Loucy (cell line): ENCODE results near the gene CFAP43.

Experiments used
- H2AFZ ChIP-seq: fragments of 200-600 bp; sonication (generic); 2 replicates; pipeline ENCODE4 v1.6.0; 2016; ENCODE audit warnings: antibody characterized with exemption, mild to moderate bottlenecking, low read length, moderate library complexity
- H3F3A ChIP-seq: fragments of 200-600 bp; 2 replicates; pipeline ENCODE4 v1.6.0; 2016; ENCODE audit warnings: antibody characterized with exemption, low read depth, mild to moderate bottlenecking
- H3K27me3 ChIP-seq: fragments of 200-600 bp; sonication (generic); 2 replicates; pipeline ENCODE4 v1.6.1; 2014; ENCODE audit warnings: low read length, mild to moderate bottlenecking; ENCODE audit not compliant: insufficient read depth, poor library complexity, severe bottlenecking
- H3K36me3 ChIP-seq: fragments of 200-600 bp; sonication (generic); 2 replicates; pipeline ENCODE4 v1.6.1; 2016; ENCODE audit warnings: low read length; ENCODE audit not compliant: insufficient read depth
- H3K4me1 ChIP-seq: fragments of 200-600 bp; sonication (generic); 2 replicates; pipeline ENCODE4 v1.5.1; 2014; ENCODE audit warnings: low read length, mild to moderate bottlenecking; ENCODE audit not compliant: insufficient read depth, poor library complexity, severe bottlenecking
- H3K4me2 ChIP-seq: fragments of 200-600 bp; sonication (generic); 2 replicates; pipeline ENCODE4 v1.6.0; 2014; ENCODE audit warnings: antibody characterized with exemption, low read length, low read depth, mild to moderate bottlenecking; ENCODE audit not compliant: poor library complexity, severe bottlenecking
- H3K4me3 ChIP-seq: fragments of 200-600 bp; sonication (generic); 2 replicates; pipeline ENCODE4 v1.5.1; 2014; ENCODE audit warnings: low read length, mild to moderate bottlenecking, mixed read lengths; ENCODE audit not compliant: poor library complexity, severe bottlenecking
- H3K79me2 ChIP-seq: fragments of 200-600 bp; sonication (generic); 2 replicates; pipeline ENCODE4 v1.6.1; 2014; ENCODE audit warnings: low read length; ENCODE audit not compliant: insufficient read depth
- H3K9ac ChIP-seq: fragments of 200-600 bp; sonication (generic); 2 replicates; pipeline ENCODE4 v1.6.0; 2014; ENCODE audit warnings: mild to moderate bottlenecking, low read depth, low read length, moderate library complexity; ENCODE audit not compliant: poor library complexity, severe bottlenecking
- H3K9me2 ChIP-seq: fragments of 200-600 bp; sonication (generic); replicated peaks from 2 replicates; pipeline ENCODE4 v1.6.1; 2016; ENCODE audit warnings: low read depth, low read length, mixed read lengths
- H3K9me3 ChIP-seq: fragments of 200-600 bp; sonication (generic); 2 replicates; pipeline ENCODE4 v1.6.1; 2014; ENCODE audit warnings: mild to moderate bottlenecking, antibody characterized with exemption, low read length, low read depth; ENCODE audit not compliant: insufficient read depth
- H4K20me1 ChIP-seq: fragments of 200-600 bp; sonication (generic); 2 replicates; pipeline ENCODE4 v1.6.0; 2014; ENCODE audit warnings: antibody characterized with exemption, low read length, mild to moderate bottlenecking; ENCODE audit not compliant: insufficient read depth, poor library complexity, severe bottlenecking
- CTCF ChIP-seq: fragments of 200-600 bp; sonication (generic); conservative IDR thresholded peaks from 2 replicates; pipeline ENCODE4 v1.5.1; 2014; ENCODE audit warnings: mild to moderate bottlenecking, antibody characterized with exemption, low read length
- EZH2phosphoT487 ChIP-seq: fragments of 200-600 bp; IDR thresholded peaks from 2 replicates; pipeline ENCODE4 v1.6.1; 2018; ENCODE audit warnings: antibody characterized with exemption, mild to moderate bottlenecking, moderate library complexity, borderline replicate concordance

The CFAP43 gene

GRCh38 chr10:104170610-104171254, 61.4 kb downstream of the CFAP43 start:
- no peaks in the 10 kb centered on the region for H3K79me2 ChIP-seq
- H3K36me3 ChIP-seq: no peaks in the 10 kb centered on the region
- H3K4me3 ChIP-seq: no peak overlapping the region
- H3K4me1 ChIP-seq: peaks cover 9% of the 10 kb centered on the region
- no peaks in the 10 kb centered on the region for H3K9me2 ChIP-seq
- TF ChIP-seq CTCF (no peak), EZH2phosphoT487 (no peak)
- no peaks in the 10 kb centered on the region for H3K9me3 ChIP-seq
- no peak overlapping the region for H3K9ac ChIP-seq
- H3K27me3 ChIP-seq: peaks cover 61% of the 10 kb centered on the region
- no peak overlapping the region for H2AFZ ChIP-seq
- H4K20me1 ChIP-seq: no peaks in the 10 kb centered on the region
- H3F3A ChIP-seq: no peaks in the 10 kb centered on the region
- H3K4me2 ChIP-seq: no peak overlapping the region

GRCh38 chr10:104155591-104155990, 76.6 kb downstream of the CFAP43 start:
- Histone ChIP-seq H3K36me3 (no peaks in the 10 kb centered on the region), H3K79me2 (no peaks in the 10 kb centered on the region), H3F3A (no peaks in the 10 kb centered on the region), H3K9me3 (peaks cover 12% of the 10 kb centered on the region; the same call in 1 of the 2 replicates), H3K4me3 (no peak overlapping the region), H3K9me2 (no peaks in the 10 kb centered on the region; the same call in 1 of the 2 replicates), H4K20me1 (no peaks in the 10 kb centered on the region), H3K4me1 (no peaks in the 10 kb centered on the region), H2AFZ (no peak overlapping the region), H3K27me3 (peaks cover 34% of the 10 kb centered on the region), H3K4me2 (no peak overlapping the region), H3K9ac (no peak overlapping the region)
- no peak for TF ChIP-seq EZH2phosphoT487

- no peaks in the 10 kb centered on the region for H3K4me1 ChIP-seq
- no peak for TF ChIP-seq CTCF
- TF ChIP-seq EZH2phosphoT487: no peak
- H3K9me2 ChIP-seq: no peaks in the 10 kb centered on the region; the same call in 1 of the 2 replicates
- no peaks in the 10 kb centered on the region for H3F3A ChIP-seq
- H3K4me2 ChIP-seq: no peak overlapping the region
- H3K9ac ChIP-seq: no peak overlapping the region
- no peaks in the 10 kb centered on the region for H4K20me1 ChIP-seq
- peaks cover 20% of the 10 kb centered on the region for H3K27me3 ChIP-seq
- H3K9me3 ChIP-seq: peaks cover 12% of the 10 kb centered on the region; the same call in 1 of the 2 replicates
- no peak overlapping the region for H3K4me3 ChIP-seq
- H3K36me3 ChIP-seq: no peaks in the 10 kb centered on the region
- no peaks in the 10 kb centered on the region for H3K79me2 ChIP-seq
- H2AFZ ChIP-seq: no peak overlapping the region
Measured at GRCh38 chr10:104151737-104152136, 80.4 kb downstream of the CFAP43 start.

- Histone ChIP-seq H4K20me1 (no peaks in the 10 kb centered on the region), H3K9me2 (no peaks in the 10 kb centered on the region; the same call in 1 of the 2 replicates), H3K4me3 (no peak overlapping the region), H3K36me3 (no peaks in the 10 kb centered on the region), H3F3A (no peaks in the 10 kb centered on the region), H3K4me1 (no peaks in the 10 kb centered on the region), H3K4me2 (no peak overlapping the region), H3K9ac (no peak overlapping the region), H3K9me3 (peaks cover 12% of the 10 kb centered on the region; the same call in 1 of the 2 replicates), H2AFZ (no peak overlapping the region), H3K27me3 (peaks cover 10% of the 10 kb centered on the region), H3K79me2 (no peaks in the 10 kb centered on the region)
- TF ChIP-seq EZH2phosphoT487 (no peak), CTCF (no peak)
Measured at GRCh38 chr10:104150139-104150538, 82.0 kb downstream of the CFAP43 start.
